Iris pigment epithelial cell (primary cell): ENCODE results near the gene OS9.

ENCODE experiments used
- DNase-seq: peaks from one replicate; pipeline ENCODE4 v3.0.0-alpha.2; 2011; ENCODE audit warnings: low read depth

Gene OS9

GRCh38 chr12:57737467-57738460, 43.8 kb downstream of the OS9 start:
- no peak for DNase-seq

- no peak for DNase-seq
Measured at GRCh38 chr12:57738661-57739237, 44.8 kb downstream of the OS9 start, which contains the start of gene AGAP2. TSS of gene AGAP2 (minus strand) at chr12:57738742. CDS start at chr12:57738246, 496 bp downstream.

GRCh38 chr12:57739387-57739786, 45.5 kb downstream of the OS9 start:
- DNase-seq = no peak

DNA sequence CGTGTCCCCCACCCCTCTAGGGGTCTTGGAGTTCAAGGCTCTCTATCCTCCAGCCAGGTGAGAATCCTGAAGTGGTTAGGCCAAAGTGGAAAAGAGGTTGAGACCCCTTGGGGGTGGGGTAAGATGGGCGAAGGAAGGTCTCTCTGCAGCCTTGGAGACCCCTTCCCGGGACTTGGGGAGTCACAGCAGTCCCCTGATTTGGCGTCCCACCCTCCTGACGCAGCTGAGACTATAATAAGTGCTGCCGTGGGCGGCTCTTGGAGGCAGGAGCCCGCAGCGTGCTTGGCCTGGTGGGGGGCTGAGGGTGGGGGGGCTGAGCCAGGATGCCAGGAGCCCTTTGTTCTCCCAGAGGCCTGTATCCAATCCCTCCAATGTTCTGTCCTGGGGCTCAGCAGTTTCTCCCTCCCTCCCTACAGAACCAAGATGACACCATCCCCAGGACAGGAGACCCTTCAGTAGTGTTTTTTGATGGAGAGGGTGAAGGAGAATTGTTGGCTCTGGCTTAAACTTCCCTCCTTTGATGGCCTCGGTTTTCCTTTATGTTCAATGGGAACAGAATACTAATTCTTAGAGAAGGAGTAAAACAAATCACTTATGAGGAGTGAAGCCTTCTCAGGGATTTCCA, 46.1 kb downstream of the OS9 start:
- DNase-seq = no peak

- DNase-seq = no peak
Measured at GRCh38 chr12:57740656-57741412, 46.9 kb downstream of the OS9 start.

DNA sequence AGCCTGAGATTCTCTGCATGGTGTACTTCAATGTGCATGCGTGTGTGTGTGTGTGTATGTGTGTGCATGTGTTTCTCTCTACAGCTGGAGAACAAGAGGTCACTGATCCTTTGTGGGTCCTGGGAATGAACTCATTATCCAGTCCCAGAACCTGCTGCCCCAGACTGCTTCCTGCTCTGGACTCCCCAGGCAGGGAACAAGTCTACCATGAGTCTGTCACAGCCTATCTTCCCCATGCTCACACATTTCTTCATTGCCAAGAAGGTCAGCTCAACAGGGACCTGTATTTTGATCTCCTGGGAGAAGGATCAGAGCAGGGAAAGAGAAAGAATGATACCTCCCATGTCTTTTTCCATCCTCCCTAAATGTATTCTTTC, 47.5 kb downstream of the OS9 start:
- DNase-seq = no peak

DNA sequence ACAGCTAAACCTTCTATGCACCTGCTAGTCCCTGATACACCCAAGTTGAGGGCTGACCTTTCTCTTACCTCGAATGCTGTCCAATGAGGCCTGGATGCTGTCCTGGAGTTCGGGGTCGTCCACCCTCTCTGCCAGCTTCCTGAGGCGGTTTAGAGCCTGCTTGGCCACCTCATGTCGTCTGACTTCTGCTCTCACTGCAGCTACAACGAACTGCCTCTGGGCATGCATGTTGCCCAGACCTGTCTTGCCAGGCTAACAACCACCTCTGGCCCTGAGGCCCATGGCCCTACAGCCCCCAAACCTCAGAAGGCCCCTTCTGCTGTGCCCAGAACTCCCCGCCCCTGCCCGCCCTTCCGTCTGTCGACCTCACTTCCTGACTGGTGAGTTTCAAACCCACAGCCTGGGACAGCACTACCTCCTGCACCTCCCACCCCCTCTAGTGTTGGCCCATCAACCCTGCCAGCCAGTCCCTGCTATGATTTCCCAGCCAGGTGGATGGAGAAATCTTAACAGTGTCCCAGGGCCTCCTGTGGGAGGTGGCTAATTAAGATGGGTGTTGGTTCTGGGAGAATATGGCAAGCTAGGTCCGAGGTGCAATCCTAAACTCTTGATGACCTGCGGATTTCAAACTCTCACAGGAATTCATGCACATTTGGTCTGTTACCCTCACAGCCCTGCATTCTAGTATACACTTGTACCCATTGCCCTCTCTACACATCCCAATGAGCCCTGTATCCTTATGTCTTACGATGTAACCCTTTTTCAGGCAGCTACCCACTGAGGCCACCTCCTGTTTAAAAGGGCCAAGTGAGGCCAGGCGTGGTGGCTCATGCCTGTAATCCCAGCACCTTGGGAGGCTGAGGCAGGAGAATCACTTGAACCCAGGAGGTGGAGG, 48.2 kb downstream of the OS9 start:
- DNase-seq = no peak

DNA sequence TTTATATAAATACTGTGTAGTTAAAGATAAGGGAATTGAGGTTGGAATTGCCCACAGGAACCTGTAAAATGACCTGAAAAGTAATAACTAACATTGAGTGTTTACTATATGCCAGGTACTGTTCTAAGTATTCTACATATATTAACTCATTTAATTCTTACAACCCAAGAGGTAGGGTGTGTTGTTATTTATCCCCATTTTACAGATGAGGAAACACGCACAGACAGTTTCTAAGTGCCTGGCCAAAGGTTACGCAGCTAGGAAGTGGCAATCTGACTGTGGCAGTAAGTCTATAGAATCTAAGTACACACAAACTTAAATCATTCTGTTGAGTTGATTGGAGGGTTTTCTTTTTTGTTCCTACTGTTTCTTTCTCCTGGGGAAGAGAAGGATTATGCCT, 49.8 kb downstream of the OS9 start:
- no peak for DNase-seq

DNA sequence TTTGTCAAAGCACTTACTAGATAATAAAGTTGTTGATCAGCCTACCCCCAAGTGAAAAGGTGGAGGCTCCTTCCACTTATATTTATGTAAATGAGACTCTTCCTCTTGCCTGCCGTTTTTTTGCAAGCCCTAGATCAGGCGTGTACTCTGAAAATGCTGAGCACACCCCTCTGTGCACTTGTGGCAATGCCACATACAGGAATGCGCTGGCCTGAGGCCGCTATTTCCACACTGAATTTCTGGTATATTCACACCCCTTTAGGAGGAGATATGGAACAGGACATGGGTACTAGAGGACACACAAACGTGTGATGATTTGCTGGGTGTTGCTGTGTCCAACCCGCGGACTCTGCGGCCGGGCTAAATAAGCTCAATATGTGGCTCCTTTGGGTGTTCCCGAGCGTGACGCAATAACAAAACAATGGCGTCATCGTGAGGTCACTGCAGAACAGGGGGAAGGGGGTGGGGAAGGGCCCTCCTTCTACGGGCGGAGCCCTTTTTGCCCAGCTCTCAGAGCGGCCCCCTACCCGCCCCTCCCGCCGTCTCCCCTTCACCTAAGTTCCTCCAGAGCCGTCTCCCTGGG, 50.4 kb downstream of the OS9 start:
- peak; percentile 76 for DNase-seq

DNA sequence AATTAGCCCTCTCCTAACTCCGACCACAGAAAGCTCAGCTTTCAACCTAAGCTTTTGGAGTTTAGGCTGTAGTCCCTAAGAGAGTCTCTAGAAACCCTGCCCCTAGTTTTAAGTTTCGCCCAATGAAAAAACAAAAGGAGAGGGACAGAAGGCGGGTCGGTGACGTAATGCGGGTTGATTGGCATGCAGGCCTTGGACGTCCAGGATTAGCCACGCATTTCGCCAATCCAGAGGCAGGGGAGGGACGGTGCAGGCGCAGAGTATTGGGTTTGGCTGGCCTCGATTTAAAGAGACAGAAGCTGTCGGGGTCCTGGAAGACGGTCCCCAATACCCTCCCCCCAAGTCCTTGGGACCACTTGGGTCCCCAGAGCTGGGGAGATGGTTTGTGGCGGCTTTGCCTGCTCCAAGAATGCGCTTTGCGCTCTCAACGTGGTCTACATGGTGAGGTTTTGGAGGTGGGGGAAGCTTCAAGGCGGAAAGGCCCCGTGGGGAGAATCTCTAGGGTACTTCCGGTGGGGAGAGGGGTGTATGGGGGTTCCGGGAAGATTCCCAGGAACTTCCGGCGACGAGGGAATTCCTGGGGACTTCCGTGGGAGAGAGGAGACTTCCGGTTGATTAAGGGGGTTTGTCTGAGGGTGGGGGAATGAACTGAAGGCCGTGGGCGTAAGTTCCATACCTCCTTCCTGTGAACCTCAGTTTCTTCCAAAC, 51.0 kb downstream of the OS9 start, which contains the start of gene TSPAN31:
TSPAN31 (plus strand) TSS at position 263 of the 708 bp plus-strand sequence; CDS start at position 379, 116 bp downstream.
- peak; percentile 99 for DNase-seq

DNA sequence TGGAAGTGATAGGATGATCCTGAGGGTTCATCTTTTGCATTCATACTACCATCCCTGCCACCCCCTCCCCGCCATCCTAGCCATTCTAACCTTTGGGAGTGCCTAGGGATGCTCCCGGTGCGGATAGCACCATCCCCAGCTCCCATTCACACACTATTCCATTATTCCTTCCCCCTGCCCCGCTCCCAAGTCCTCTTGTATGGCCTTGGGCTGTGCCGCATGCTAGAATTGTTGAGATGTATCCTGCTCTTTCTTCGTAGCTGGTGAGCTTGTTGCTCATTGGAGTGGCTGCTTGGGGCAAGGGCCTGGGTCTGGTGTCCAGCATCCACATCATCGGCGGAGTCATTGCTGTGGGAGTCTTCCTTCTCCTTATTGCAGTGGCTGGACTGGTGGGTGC, 51.6 kb downstream of the OS9 start:
- DNase-seq = no peak

DNA sequence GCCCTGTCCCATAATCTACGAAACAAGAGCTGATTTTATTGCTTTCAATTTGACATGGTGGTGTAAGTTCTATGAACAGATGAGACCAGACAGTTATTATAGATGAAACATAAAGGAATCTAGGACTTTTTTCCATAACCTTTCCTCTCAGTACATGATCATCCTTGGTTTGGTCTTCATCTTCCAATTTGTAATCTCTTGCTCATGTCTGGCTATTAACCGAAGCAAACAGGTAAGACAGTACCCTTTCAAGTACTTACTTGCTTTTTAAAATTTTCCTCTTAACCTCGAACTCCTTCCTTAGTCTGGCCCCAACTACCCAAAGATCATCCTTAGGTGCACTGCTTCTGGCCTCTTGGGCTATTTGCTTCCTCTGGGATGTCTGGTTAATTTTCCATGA, 52.1 kb downstream of the OS9 start:
- DNase-seq = no peak

GRCh38 chr12:57749061-57749460, 55.1 kb downstream of the OS9 start:
- no peak for DNase-seq

DNA sequence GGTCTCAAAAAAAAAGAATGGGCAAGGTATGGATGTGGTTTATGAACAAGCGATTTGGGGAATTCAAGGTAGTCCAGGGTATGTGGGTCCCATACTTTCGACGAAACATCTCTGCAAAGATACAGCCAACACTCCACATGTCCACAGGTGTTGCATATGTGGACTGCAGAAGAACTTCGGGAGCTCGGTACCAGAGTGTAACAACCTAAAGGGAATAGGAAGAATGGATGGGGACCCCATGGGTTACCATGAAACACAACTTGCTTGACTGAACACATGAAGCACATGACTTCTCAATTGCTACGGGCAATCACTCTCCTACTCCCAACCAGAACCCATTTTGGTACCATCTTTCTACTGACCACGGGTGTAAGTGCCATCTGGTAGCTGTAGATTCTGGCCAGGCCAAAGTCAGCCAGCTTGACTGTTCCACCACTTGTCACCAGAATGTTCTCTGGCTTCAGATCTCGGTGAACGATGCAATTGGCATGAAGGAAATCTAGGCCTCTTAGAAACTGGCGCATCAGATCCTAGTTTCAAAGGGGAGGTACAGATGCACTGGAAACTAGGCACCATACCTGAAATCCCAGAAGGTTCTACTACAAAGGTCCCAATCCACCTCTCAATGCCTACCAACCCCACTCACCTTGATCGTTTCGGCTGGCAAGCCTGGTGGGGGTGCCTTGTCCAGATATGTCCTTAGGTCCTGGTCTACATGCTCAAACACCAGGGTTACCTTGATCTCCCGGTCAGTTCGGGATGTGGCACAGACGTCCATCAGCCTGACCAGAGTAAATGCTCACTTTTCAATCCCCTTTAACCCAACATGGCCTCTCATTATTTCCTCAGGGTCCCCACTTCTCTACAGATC, 56.9 kb downstream of the OS9 start:
- DNase-seq = no peak

DNA sequence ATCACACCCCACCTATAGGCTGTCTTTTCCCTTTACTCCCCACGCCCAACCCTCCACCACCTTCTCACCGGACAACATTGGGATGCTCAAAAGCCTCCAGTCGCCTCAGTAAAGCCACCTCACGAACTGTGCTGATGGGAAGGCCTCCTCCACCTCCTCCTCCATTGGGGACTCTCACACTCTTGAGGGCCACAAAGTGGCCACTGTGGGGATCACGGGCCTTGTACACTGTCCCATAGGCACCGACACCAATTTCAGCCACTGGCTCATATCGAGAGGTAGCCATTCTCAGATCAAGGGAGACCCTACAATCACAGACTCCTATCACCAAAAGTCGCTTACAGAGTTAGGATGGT, 57.5 kb downstream of the OS9 start:
- DNase-seq = no peak

DNA sequence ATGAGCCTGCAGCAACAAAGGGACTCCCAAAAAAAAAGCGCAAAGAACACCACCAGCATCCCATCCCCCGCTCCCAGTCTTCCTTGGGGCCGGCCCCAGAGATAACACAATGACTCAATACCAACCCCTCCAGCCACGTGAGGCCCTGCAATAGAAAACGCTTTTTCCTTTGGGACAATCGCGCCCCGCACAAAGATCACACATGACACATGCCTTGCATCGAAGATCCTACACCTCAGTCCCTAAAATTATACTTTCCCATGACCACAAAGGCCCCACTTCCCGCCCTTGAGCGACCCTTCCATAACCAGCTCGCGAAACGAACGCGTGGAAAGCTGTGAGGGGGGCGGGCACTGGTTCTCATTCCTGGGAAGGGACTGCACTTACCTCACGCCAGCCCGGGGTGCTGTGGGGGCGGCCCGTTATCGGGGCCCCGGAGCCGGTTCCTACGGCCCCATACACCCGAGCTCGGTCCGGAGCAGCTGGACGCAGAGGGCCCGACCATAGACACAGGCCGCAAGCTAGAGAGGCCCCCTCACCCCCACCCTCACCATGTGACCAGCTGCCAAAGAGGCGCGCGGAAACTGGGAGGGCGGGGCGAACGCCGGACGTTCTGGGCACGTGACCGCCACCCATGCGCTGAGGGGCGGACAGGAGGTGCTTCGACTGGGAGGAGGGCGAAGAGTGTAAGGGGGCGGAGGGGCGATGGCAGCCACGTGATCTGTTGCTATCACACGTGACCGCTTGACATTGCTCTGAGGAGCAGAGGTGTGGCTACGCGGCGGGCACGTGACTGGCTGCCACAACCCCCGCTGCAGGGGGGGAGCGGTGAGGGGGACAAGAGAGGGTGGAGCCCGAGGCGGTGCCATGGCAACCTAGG, 58.1 kb downstream of the OS9 start, which contains the start of gene CDK4:
CDK4 (minus strand) TSS at position 523 of the 880 bp plus-strand sequence. CDS start 593 bp downstream, outside the sequence.
- DNase-seq = peak; percentile 100

DNA sequence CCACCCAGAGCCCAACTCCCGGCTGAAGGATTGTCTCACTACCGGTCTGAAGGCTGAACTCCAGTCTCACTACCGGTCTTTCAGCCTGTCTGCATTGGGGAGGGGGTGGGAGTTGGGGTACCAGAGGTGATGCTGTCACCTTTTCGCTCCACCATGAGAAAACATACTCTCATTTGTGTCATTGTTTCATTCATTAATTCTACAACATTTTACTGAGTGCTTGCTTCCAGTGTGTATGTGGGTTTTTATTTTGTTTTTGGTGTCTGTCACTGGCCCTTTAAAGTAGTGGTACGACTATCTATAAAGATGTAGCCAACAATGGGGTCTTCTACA, 58.7 kb downstream of the OS9 start:
- no peak for DNase-seq

DNA sequence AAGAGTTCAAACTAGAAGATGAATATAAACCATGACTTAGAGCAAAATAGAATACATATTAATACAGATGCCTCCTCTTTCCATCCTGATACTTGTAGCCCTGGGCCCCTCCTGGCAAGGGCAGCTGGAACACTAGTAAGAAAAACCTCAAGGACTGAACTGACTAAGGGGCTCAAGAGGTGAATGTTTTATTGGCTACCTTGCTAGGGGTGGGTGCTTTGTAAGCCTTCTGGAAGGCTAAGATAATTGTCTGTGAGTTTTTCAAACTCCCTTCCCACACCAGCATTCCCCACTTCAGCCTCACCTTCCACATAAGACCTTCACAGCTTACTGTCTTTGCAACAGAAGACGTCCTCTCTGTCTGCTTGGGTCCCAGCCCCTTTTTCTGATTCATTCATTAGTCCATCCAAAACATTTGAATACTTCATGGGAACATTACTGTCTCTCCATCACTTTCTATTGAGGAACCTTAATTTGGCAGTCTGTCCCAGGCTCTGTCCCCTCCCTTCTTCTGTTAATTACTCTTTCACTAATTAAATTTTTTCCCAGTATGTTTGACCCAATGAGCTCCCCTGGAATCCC, 59.9 kb downstream of the OS9 start:
- DNase-seq = no peak
